K562 (cell line): Measurements from ENCODE around the gene PRPF6. TPM values are rescaled to one million over a fixed set of nuclear protein-coding genes. Genes with fewer than 3 reads are reported as not detected.

Source experiments
- AFF4 ChIP-seq: sonication (generic); formaldehyde crosslinking; IDR thresholded peaks from 2 replicates; pipeline ENCODE4 v1.8.0; 2023; ENCODE audit warnings: mild to moderate bottlenecking, missing genetic modification reagents
- CHD1 ChIP-seq: fragments of 200-600 bp; sonication (generic); IDR thresholded peaks from one replicate; pipeline ENCODE4 v1.6.1; 2012; ENCODE audit warnings: mild to moderate bottlenecking, moderate library complexity, low read length, inconsistent platforms
- CREB5 ChIP-seq: fragments of 250-450 bp; sonication (Bioruptor Pico); IDR thresholded peaks from 2 replicates; pipeline ENCODE4 v1.5.0; 2020; ENCODE audit warnings: mild to moderate bottlenecking
- ID3 ChIP-seq, 2 experiments: fragments of 250-450 bp in 1 of 2; fragments of 450-650 bp in 1 of 2; sonication (Bioruptor Pico) in 1 of 2; IDR thresholded peaks; 2 replicates each; pipeline versions ENCODE4 v1.6.1 to v1.8.0; 2016 to 2021; ENCODE audit warnings: mild to moderate bottlenecking in 2 of 2, moderate library complexity in 2 of 2, missing compliant biosample characterization in 1 of 2, missing genetic modification characterization in 1 of 2
- JUND ChIP-seq, 2 experiments: IDR thresholded peaks; 2 replicates in 1 of 2; 3 replicates in 1 of 2; pipeline ENCODE4 v1.6.1; 2011; ENCODE audit warnings: borderline replicate concordance in 2 of 2, low read depth in 2 of 2, low read length in 2 of 2, improper control_type of control experiment in 1 of 2, missing biosample characterization in 1 of 2, missing genetic modification characterization in 1 of 2, missing genetic modification reagents in 1 of 2
- MBD2 ChIP-seq: sonication (generic); IDR thresholded peaks from 2 replicates; pipeline ENCODE4 v1.6.1; 2016; ENCODE audit warnings: low read depth, borderline replicate concordance
- POLR2G ChIP-seq: fragments of 200-400 bp; formaldehyde crosslinking; IDR thresholded peaks from 2 replicates; pipeline ENCODE4 v1.6.1; 2017; ENCODE audit warnings: low read depth, mild to moderate bottlenecking, antibody characterized with exemption, low read length, moderate library complexity
- SMARCA5 ChIP-seq: fragments of 450-650 bp; IDR thresholded peaks from 2 replicates; pipeline ENCODE4 v1.6.1; 2016
- TFAP4 ChIP-seq: sonication (generic); formaldehyde crosslinking; IDR thresholded peaks from 2 replicates; pipeline ENCODE4 v1.8.0; 2022; ENCODE audit warnings: missing genetic modification reagents, mild to moderate bottlenecking, moderate library complexity, borderline replicate concordance
- ZC3H4 ChIP-seq: sonication (generic); formaldehyde crosslinking; IDR thresholded peaks from 2 replicates; pipeline ENCODE4 v1.9.0; 2021; ENCODE audit warnings: missing genetic modification reagents, borderline replicate concordance
- ZNF639 ChIP-seq, 2 experiments: fragments of 200-800 bp in 1 of 2; sonication (Bioruptor generic) in 1 of 2; sonication (generic) in 1 of 2; formaldehyde crosslinking in 1 of 2; IDR thresholded peaks in 1 of 2; conservative IDR thresholded peaks in 1 of 2; 2 replicates each; pipeline versions ENCODE4 v1.5.0 to v1.6.1; 2016 to 2020; ENCODE audit warnings: missing compliant biosample characterization in 1 of 2, missing genetic modification characterization in 1 of 2, missing genetic modification reagents in 1 of 2
- polyA plus RNA-seq, 8 experiments: library from polyadenylated mRNA; depleted of rRNA in 4 of 8; stranded (reverse) in 5 of 8; unstranded in 3 of 8; fragments of >200 nt; fragmentation: Nextera tagmentation in 2 of 8; fragmentation: Illumina TruSeq in 1 of 8; extraction: Ambion mirVana in 2 of 8; extraction: Trizol in 1 of 8; gene quantifications; 2 replicates each; pipeline versions ENCODE4 v1.2.1 to v1.2.3, GENCODE V29; 2011 to 2014; ENCODE audit warnings: inconsistent platforms in 1 of 8, missing spikeins in 1 of 8
- total RNA-seq, 7 experiments: library from RNA; depleted of rRNA in 6 of 7; stranded (reverse); fragments of >200 nt in 6 of 7; fragmentation: Illumina TruSeq in 2 of 7; extraction: Trizol in 2 of 7; gene quantifications; 2 replicates each; pipeline versions ENCODE4 v1.2.1 to v1.2.3, GENCODE V29; 2011 to 2021; ENCODE audit warnings: low replicate concordance in 1 of 7
- TF ChIP-seq, protein P1 (sequence below): fragments of 250-450 bp; sonication (Bioruptor Pico); IDR thresholded peaks from 2 replicates; pipeline ENCODE4 v1.8.0; 2021; ENCODE audit warnings: borderline replicate concordance, mild to moderate bottlenecking, moderate library complexity; ENCODE audit not compliant: poor library complexity, severe bottlenecking

Gene PRPF6
- total and polyA plus RNA-seq, 9 of the 15 experiments (the other 6 are each of a cell fraction or from before 2014, with no cell fraction given): 4.2 to 83.2 (median 59.9) TPM

- no peak for TF ChIP-seq AFF4 (CRISPR knock-in tag)
- TF ChIP-seq MBD2: no peak
- TF ChIP-seq, protein P1, sequence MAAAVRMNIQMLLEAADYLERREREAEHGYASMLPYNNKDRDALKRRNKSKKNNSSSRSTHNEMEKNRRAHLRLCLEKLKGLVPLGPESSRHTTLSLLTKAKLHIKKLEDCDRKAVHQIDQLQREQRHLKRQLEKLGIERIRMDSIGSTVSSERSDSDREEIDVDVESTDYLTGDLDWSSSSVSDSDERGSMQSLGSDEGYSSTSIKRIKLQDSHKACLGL (CRISPR knock-in tag): no peak
- no peak for TF ChIP-seq SMARCA5
- TF ChIP-seq ZNF639 (CRISPR knock-in tag; conservative IDR thresholded peaks at IDR 0.05 in 1 of 2, IDR thresholded peaks at IDR 0.05 in 1 of 2): 0 out of 4 replicates have a peak, but pooled peaks of 1 of the 2 experiments have one; percentile 11
- TF ChIP-seq POLR2G: 0 out of 2 replicates have a peak, but pooled peaks have one; percentile 42
- TF ChIP-seq ZC3H4 (CRISPR knock-in tag): no peak
- TF ChIP-seq CREB5 (CRISPR knock-in tag): no peak
- TF ChIP-seq JUND (IDR thresholded peaks at IDR 0.05; ENCODE audit: borderline replicate concordance, low read depth, low read length): peak; percentile 40; the same call in 1 of the 2 replicates
- TF ChIP-seq JUND (tag; IDR thresholded peaks at IDR 0.05; ENCODE audit: borderline replicate concordance, low read depth, low read length): no peak; the same call in 2 of the 3 replicates
- TF ChIP-seq CHD1: peak; percentile 30
- TF ChIP-seq ID3 (CRISPR knock-in tag; IDR thresholded peaks at IDR 0.05): no peak
- TF ChIP-seq ID3 (tag; IDR thresholded peaks at IDR 0.05): no peak
- TF ChIP-seq TFAP4 (CRISPR knock-in tag): no peak; the same call in 1 of the 2 replicates
These were observed 11.8 kb upstream of the PRPF6 start (continued) for GRCh38 chr20:63968928-63969760.
